Endothelial cell of umbilical vein (primary cell): ENCODE data around the gene NKD2. TPM values are rescaled to one million over a fixed set of nuclear protein-coding genes. Genes with fewer than 3 reads are reported as not detected.

Experiments used
- BruUV-seq: library from RNA; stranded (reverse); fragments of 400-500 nt; replicated peaks from 2 replicates; lab custom pipeline; 2021; lab: Mats Ljungman, UMichigan
- CTCF ChIA-PET: fragments of 300-600, 350-600 bp; sonication (Branson Sonifier 250); formaldehyde crosslinking; loops from one replicate; lab custom pipeline; 2021; ENCODE audit warnings: antibody characterized with exemption, inconsistent platforms; lab: Charles Lee
- POLR2A ChIA-PET: fragments of 300-600, 350-600 bp; sonication (Branson Sonifier 250); formaldehyde crosslinking; loops from one replicate; lab custom pipeline; 2021; ENCODE audit warnings: antibody characterized with exemption, inconsistent platforms; lab: Charles Lee
- DNase-seq: peaks from one replicate; pipeline ENCODE4 v3.0.0-alpha.2; 2011; ENCODE audit warnings: low read depth, low spot score
- FAIRE-seq: peaks from 2 replicates; lab custom pipeline; 2011; peaks lifted over from hg19 to GRCh38; lab: Jason Lieb, UNC
- H2AFZ ChIP-seq: 2 replicates; pipeline ENCODE4 v1.6.0; 2012; ENCODE audit warnings: low read depth, low read length, control low read depth, inconsistent platforms
- H3K27ac ChIP-seq: 2 replicates; pipeline ENCODE4 v1.5.1; 2011; ENCODE audit warnings: low read depth, mild to moderate bottlenecking, control low read depth, low read length, moderate library complexity; ENCODE audit not compliant: insufficient read depth
- H3K27me3 ChIP-seq, 2 experiments: 2 replicates each; pipeline versions ENCODE4 v1.6.0 to v1.6.1; 2011; ENCODE audit warnings: low read length in 2 of 2, mixed read lengths in 1 of 2; ENCODE audit not compliant: control insufficient read depth in 2 of 2, insufficient read depth in 2 of 2
- H3K36me3 ChIP-seq, 2 experiments: 2 replicates in 1 of 2; 3 replicates in 1 of 2; pipeline ENCODE4 v1.5.1; 2011; ENCODE audit warnings: low read length in 2 of 2, mild to moderate bottlenecking in 1 of 2, moderate library complexity in 1 of 2; ENCODE audit not compliant: control insufficient read depth in 2 of 2, insufficient read depth in 2 of 2; ENCODE audit errors: extremely low read depth in 1 of 2
- H3K4me1 ChIP-seq: 3 replicates; pipeline ENCODE4 v1.5.1; 2011; ENCODE audit warnings: mild to moderate bottlenecking, low read length; ENCODE audit not compliant: control insufficient read depth, insufficient read depth; ENCODE audit errors: extremely low read depth
- H3K4me2 ChIP-seq: 2 replicates; pipeline ENCODE4 v1.6.1; 2011; ENCODE audit warnings: low read length, control low read depth, mixed read lengths; ENCODE audit not compliant: insufficient read depth
- H3K4me3 ChIP-seq, 3 experiments: fragments of 200-600 bp in 1 of 3; sonication (generic), shearing (Covaris generic) in 1 of 3; replicated peaks in 1 of 3; 2 replicates each; pipeline ENCODE4 v1.5.1; 2011 to 2016; ENCODE audit warnings: control low read depth in 3 of 3, low read length in 3 of 3, mild to moderate bottlenecking in 2 of 3, inconsistent platforms in 1 of 3, low read depth in 1 of 3, moderate library complexity in 1 of 3; ENCODE audit not compliant: insufficient read depth in 1 of 3
- H3K79me2 ChIP-seq: 2 replicates; pipeline ENCODE4 v1.6.0; 2012; ENCODE audit warnings: low read length, inconsistent platforms; ENCODE audit not compliant: control insufficient read depth, insufficient read depth
- H3K9ac ChIP-seq: replicated peaks from 2 replicates; pipeline ENCODE3; 2011; ENCODE audit warnings: low read length, control low read depth; ENCODE audit not compliant: insufficient read depth; ENCODE audit errors: extremely low read depth
- H3K9me1 ChIP-seq: replicated peaks from 3 replicates; pipeline ENCODE4 v1.6.0; 2011; ENCODE audit warnings: mild to moderate bottlenecking, low read length; ENCODE audit not compliant: control insufficient read depth, insufficient read depth; ENCODE audit errors: extremely low read depth
- H3K9me3 ChIP-seq: replicated peaks from 2 replicates; pipeline ENCODE4 v1.5.1; 2012; ENCODE audit warnings: low read length, inconsistent platforms; ENCODE audit not compliant: control insufficient read depth, insufficient read depth
- H4K20me1 ChIP-seq: replicated peaks from 2 replicates; pipeline ENCODE3; 2011; ENCODE audit warnings: mild to moderate bottlenecking, low read length; ENCODE audit not compliant: control insufficient read depth, insufficient read depth; ENCODE audit errors: extremely low read depth
- GATA2 ChIP-seq: IDR thresholded peaks from 2 replicates; pipeline ENCODE4 v1.7.0; 2011; ENCODE audit warnings: low read depth, mild to moderate bottlenecking, moderate library complexity, mixed read lengths, low read length; ENCODE audit not compliant: insufficient read length, insufficient read depth
- MYC ChIP-seq: IDR thresholded peaks from one replicate; pipeline ENCODE4 v1.6.1; 2011; ENCODE audit warnings: mild to moderate bottlenecking, low read depth, low read length
- POLR2AphosphoS5 ChIP-seq: IDR thresholded peaks from 2 replicates; pipeline ENCODE4 v1.6.1; 2012; ENCODE audit warnings: low read depth, mild to moderate bottlenecking, control low read depth, low read length, moderate library complexity; ENCODE audit not compliant: insufficient read depth
- dilution Hi-C: fragments of 300-500 bp; cut with MboI; formaldehyde crosslinking; loops from one replicate; pipeline ENCODE4 v1.15.0; 2019; ENCODE audit warnings: low sequenced_read_pairs; ENCODE audit not compliant: extremely low pct_ligation_motif_present
- intact Hi-C: fragments of 100-400 bp; cut with micrococcal nuclease; formaldehyde crosslinking; loops from one replicate; pipeline ENCODE4 v1.10.0; 2022
- polyA plus RNA-seq, 4 experiments: library from polyadenylated mRNA; depleted of rRNA in 3 of 4; stranded (reverse) in 3 of 4; unstranded in 1 of 4; fragments of >200 nt; gene quantifications; 2 replicates each; pipeline versions ENCODE4 v1.2.1 to v1.2.3, GENCODE V29; 2011 to 2012; ENCODE audit warnings: missing spikeins in 1 of 4
- total RNA-seq: library from RNA; stranded (reverse); gene quantifications from 2 replicates; pipeline ENCODE4 v1.2.3, GENCODE V29; 2021
- TF ChIP-seq, protein P1 (sequence below), 2 donors: IDR thresholded peaks; 1 replicate in 1 of 2; 2 replicates in 1 of 2; pipeline ENCODE4 v1.5.1; 2011; ENCODE audit warnings: low read length in 2 of 2, mild to moderate bottlenecking in 2 of 2, moderate library complexity in 2 of 2, control low read depth in 1 of 2, inconsistent platforms in 1 of 2, low read depth in 1 of 2; ENCODE audit not compliant: insufficient read depth in 1 of 2; ENCODE audit errors: extremely low read depth in 1 of 2

Gene NKD2
- total and polyA plus RNA-seq, 2 donors (not counting 3 experiments of a cell fraction or from before 2014, with no cell fraction given), result 0.08 TPM; not detected in 1

DNA sequence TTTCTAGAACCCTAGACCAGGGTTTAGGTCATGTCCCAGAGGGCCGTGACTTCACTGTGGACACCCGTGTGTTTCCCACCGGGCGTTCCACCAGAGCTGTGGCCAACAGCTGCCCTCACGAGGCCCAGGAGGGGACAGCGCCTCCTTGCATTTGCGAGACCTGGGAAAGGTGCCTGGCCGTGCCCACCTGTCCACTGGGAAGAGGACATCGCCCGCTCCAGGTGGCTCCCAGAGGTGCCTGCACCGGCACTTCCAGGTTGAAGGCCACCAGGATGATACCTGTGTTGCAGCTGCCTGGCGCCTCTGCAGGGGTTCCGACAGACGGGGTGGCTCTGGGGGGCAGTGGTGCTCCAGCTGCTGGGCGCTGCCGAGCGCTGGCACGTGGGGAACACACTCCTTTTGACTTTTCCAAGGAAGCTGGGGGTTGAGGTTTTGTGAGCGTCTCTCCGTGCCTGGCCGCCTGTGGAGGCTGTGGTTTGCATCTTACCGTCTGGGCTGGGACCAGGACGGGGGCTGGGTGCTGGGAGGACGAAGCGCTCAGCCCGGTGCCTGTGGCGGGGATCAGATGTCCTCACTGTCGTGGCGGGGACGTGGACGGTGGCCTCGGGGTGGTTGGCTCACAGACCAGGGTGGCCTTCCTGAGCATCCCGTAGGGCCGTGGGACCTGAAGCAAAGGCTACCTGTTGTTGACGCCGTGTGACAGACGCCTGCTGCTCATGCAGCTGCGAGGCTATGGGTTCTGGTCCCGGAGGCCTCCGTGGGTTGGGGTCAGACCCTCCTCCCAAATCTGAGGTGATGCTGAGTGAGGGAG is 19.2 kb downstream of the NKD2 start:
- Histone ChIP-seq H3K9me3 (no peaks in the 10 kb centered on the region), H3K79me2 (no peaks in the 10 kb centered on the region), H2AFZ (no peak overlapping the region), H3K27ac (no peak overlapping the region), H3K4me2 (no peak overlapping the region), H3K4me3 (no peak overlapping the region), H4K20me1 (no peaks in the 10 kb centered on the region), H3K9me1 (no peaks in the 10 kb centered on the region), H3K36me3 (no peaks in the 10 kb centered on the region), H3K9ac (no peak overlapping the region), H3K4me1 (no peaks in the 10 kb centered on the region), H3K27me3 (no peaks in the 10 kb centered on the region)
- BruUV-seq, result no TSS peak
- intact Hi-C loops, result no loop called here
- FAIRE-seq, result no peak
- TF ChIP-seq GATA2 (no peak), POLR2AphosphoS5 (no peak), MYC (no peak)
- TF ChIP-seq, protein P1, sequence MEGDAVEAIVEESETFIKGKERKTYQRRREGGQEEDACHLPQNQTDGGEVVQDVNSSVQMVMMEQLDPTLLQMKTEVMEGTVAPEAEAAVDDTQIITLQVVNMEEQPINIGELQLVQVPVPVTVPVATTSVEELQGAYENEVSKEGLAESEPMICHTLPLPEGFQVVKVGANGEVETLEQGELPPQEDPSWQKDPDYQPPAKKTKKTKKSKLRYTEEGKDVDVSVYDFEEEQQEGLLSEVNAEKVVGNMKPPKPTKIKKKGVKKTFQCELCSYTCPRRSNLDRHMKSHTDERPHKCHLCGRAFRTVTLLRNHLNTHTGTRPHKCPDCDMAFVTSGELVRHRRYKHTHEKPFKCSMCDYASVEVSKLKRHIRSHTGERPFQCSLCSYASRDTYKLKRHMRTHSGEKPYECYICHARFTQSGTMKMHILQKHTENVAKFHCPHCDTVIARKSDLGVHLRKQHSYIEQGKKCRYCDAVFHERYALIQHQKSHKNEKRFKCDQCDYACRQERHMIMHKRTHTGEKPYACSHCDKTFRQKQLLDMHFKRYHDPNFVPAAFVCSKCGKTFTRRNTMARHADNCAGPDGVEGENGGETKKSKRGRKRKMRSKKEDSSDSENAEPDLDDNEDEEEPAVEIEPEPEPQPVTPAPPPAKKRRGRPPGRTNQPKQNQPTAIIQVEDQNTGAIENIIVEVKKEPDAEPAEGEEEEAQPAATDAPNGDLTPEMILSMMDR (IDR thresholded peaks at IDR 0.05; ENCODE audit: extremely low read depth in 1 of 2, insufficient read depth in 1 of 2, low read depth in 1 of 2, low read length in 2 of 2), result no peak
- dilution Hi-C loops, result no loop called here
- no peak for DNase-seq
- CTCF ChIA-PET, result no interaction called here
- POLR2A ChIA-PET, result no interaction called here
